GM21576 (cell line): ENCODE measurements around the gene ALDOA.

Experiments
- ATAC-seq: cut with Tn5 transposase; IDR thresholded peaks from one replicate; pipeline ENCODE4 v1.9.1; 2021; ENCODE audit warnings: mild to moderate bottlenecking, moderate library complexity; ENCODE audit not compliant: unreplicated experiment

The ALDOA gene

GRCh38 chr16:30068750-30069610 is 3.4 kb downstream of the ALDOA start:
- ATAC-seq, result no peak

- ATAC-seq, result no peak
Observed at GRCh38 chr16:30069611-30070462, 4.3 kb downstream of the ALDOA start.

- no peak for ATAC-seq
Observed at GRCh38 chr16:30070490-30070889, 4.9 kb downstream of the ALDOA start.

GRCh38 chr16:30075503-30076275 is 10.1 kb downstream of the ALDOA start, which contains the start of gene PPP4C:
Gene PPP4C (plus strand): TSS chr16:30075994. CDS start chr16:30076378, 384 bp downstream.
- peak; percentile 64 for ATAC-seq

- peak; percentile 10 for ATAC-seq
Observed at GRCh38 chr16:30076276-30076791, 10.8 kb downstream of the ALDOA start.

GRCh38 chr16:30077656-30078055 is 12.1 kb downstream of the ALDOA start:
- ATAC-seq, result no peak

- no peak for ATAC-seq
Observed at GRCh38 chr16:30078744-30079143, 13.2 kb downstream of the ALDOA start.

GRCh38 chr16:30079480-30079879 is 13.9 kb downstream of the ALDOA start:
- no peak for ATAC-seq

- ATAC-seq, result no peak
Observed at GRCh38 chr16:30082545-30083090, 17.1 kb downstream of the ALDOA start.

GRCh38 chr16:30083216-30084055 is 17.9 kb downstream of the ALDOA start:
- ATAC-seq, result no peak

- ATAC-seq, result no peak
Observed at GRCh38 chr16:30084096-30084815, 18.7 kb downstream of the ALDOA start.

GRCh38 chr16:30084816-30085159 is 19.2 kb downstream of the ALDOA start:
- ATAC-seq, result no peak

GRCh38 chr16:30085247-30085646 is 19.7 kb downstream of the ALDOA start:
- ATAC-seq, result no peak

GRCh38 chr16:30085820-30086219 is 20.3 kb downstream of the ALDOA start:
- ATAC-seq, result no peak

- ATAC-seq, result no peak
Observed at GRCh38 chr16:30086291-30087140, 21.0 kb downstream of the ALDOA start.

GRCh38 chr16:30087181-30087898 is 21.8 kb downstream of the ALDOA start:
- ATAC-seq, result no peak

GRCh38 chr16:30088237-30088831 is 22.8 kb downstream of the ALDOA start:
- no peak for ATAC-seq
